Gastrocnemius medialis (tissue), 4 donors: ENCODE data around the gene TM4SF5. TPM values are rescaled to one million over a fixed set of nuclear protein-coding genes. Genes with fewer than 3 reads are reported as not detected.

Experiments
- ATAC-seq, 2 donors: fragments of 150-250 bp; one replicate each; pipeline ENCODE4 v1.9.1; 2016
- DNase-seq, 2 donors: peaks; one replicate each; pipeline ENCODE4 v3.0.0-alpha.2; 2019
- H3K27ac ChIP-seq, 4 donors: fragments of 200-600 bp; sonication (generic); 1 replicate in 1 of 4; 2 replicates in 3 of 4; pipeline ENCODE4 v1.5.1; 2016 to 2018; ENCODE audit warnings: mild to moderate bottlenecking in 2 of 4, moderate library complexity in 1 of 4
- H3K27me3 ChIP-seq, 3 donors: fragments of 200-600 bp; sonication (generic) in 2 of 3; 1 replicate in 1 of 3; 2 replicates in 2 of 3; pipeline versions ENCODE4 v1.5.1 to v1.6.0; 2016 to 2019; ENCODE audit warnings: mild to moderate bottlenecking in 1 of 3, moderate library complexity in 1 of 3
- H3K36me3 ChIP-seq, 2 donors: fragments of 200-600 bp; sonication (generic) in 1 of 2; one replicate each; pipeline ENCODE4 v1.5.1; 2017 to 2018
- H3K4me1 ChIP-seq, 2 donors: fragments of 200-600 bp; sonication (generic) in 1 of 2; one replicate each; pipeline ENCODE4 v1.5.1; 2016 to 2017; ENCODE audit warnings: mild to moderate bottlenecking in 2 of 2
- H3K4me3 ChIP-seq, 4 donors: fragments of 200-600 bp; sonication (generic) in 3 of 4; 1 replicate in 1 of 4; 2 replicates in 3 of 4; pipeline ENCODE4 v1.5.1; 2016 to 2019; ENCODE audit warnings: mild to moderate bottlenecking in 2 of 4
- H3K9me3 ChIP-seq, 3 donors: fragments of 200-600 bp; sonication (generic) in 2 of 3; 1 replicate in 1 of 3; 2 replicates in 2 of 3; pipeline ENCODE4 v1.5.1; 2016 to 2019
- POLR2A ChIP-seq, 2 donors: fragments of 450-650 bp; IDR thresholded peaks; one replicate each; pipeline ENCODE4 v1.6.1; 2017; ENCODE audit warnings: antibody characterized with exemption in 2 of 2, mild to moderate bottlenecking in 2 of 2, moderate library complexity in 2 of 2
- in situ Hi-C, 4 donors: fragments of 200-750 bp; cut with MboI; loops; one replicate each; pipeline versions ENCODE4 v1.15.0 to v1.8.0; 2017; ENCODE audit warnings: low sequenced_read_pairs in 4 of 4
- intact Hi-C: fragments of 100-400 bp; cut with DNase I; formaldehyde crosslinking; loops from one replicate; pipeline ENCODE4 v1.15.1; 2023; ENCODE audit warnings: low total_unique reads
- total RNA-seq, 4 donors: library from RNA; depleted of rRNA; stranded (reverse); fragments of >200 nt; gene quantifications; one replicate each; pipeline versions ENCODE4 v1.1.0 to v1.2.3, GENCODE V29; 2016
- TF ChIP-seq, protein P1 (sequence below), 5 experiments: fragments of 450-650 bp in 3 of 5; fragments of 200-600 bp in 2 of 5; sonication (generic) in 2 of 5; IDR thresholded peaks in 4 of 5; conservative IDR thresholded peaks in 1 of 5; 1 replicate in 4 of 5; 2 replicates in 1 of 5; pipeline ENCODE4 v1.5.1; 2016 to 2019; ENCODE audit warnings: antibody characterized with exemption in 5 of 5, mild to moderate bottlenecking in 3 of 5, moderate library complexity in 3 of 5

TM4SF5 gene
- total RNA-seq, 4 donors from 2014 or later, result 0.64 TPM; not detected in 3

DNA sequence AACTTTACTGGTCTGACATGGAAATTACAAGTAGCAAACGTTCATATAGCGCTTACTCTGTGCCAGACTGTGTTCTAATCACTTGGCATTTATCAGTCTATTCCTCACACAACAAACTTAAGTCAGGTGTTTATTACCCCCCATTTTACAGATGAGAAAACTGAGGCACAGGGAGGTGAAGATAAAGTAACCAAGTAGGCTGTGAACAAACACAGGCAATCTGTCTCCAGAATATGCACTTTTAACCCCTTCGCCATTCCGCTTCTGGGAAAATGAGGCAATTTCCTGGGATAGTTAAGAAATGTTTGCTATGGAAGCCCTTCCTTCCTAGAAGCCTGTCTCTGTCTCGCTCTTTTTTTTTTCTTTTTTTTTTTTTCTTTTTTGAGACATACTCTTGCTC is 19.8 kb upstream of the TM4SF5 start:
- in situ Hi-C loops, result no loop called here
- Histone ChIP-seq H3K36me3 (no peaks in the 10 kb centered on the region), H3K9me3 (no peaks in the 10 kb centered on the region), H3K27me3 (peaks cover 35 to 42% (median 38%) of the 10 kb centered on the region in 3 donors), H3K4me1 (no peaks in the 10 kb centered on the region), H3K27ac (no peak overlapping the region), H3K4me3 (no peak overlapping the region)
- TF ChIP-seq, protein P1, sequence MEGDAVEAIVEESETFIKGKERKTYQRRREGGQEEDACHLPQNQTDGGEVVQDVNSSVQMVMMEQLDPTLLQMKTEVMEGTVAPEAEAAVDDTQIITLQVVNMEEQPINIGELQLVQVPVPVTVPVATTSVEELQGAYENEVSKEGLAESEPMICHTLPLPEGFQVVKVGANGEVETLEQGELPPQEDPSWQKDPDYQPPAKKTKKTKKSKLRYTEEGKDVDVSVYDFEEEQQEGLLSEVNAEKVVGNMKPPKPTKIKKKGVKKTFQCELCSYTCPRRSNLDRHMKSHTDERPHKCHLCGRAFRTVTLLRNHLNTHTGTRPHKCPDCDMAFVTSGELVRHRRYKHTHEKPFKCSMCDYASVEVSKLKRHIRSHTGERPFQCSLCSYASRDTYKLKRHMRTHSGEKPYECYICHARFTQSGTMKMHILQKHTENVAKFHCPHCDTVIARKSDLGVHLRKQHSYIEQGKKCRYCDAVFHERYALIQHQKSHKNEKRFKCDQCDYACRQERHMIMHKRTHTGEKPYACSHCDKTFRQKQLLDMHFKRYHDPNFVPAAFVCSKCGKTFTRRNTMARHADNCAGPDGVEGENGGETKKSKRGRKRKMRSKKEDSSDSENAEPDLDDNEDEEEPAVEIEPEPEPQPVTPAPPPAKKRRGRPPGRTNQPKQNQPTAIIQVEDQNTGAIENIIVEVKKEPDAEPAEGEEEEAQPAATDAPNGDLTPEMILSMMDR (IDR thresholded peaks at IDR 0.05 in 4 of 5, conservative IDR thresholded peaks at IDR 0.05 in 1 of 5), result no peak
- TF ChIP-seq POLR2A (IDR thresholded peaks at IDR 0.05), result no peak
- intact Hi-C loops, result loop anchor here (10.0 kb wide), 1 partner anchor 77 kb away; no protein-coding TSS in a partner anchor
- ATAC-seq (no peak), DNase-seq (no peak)

DNA sequence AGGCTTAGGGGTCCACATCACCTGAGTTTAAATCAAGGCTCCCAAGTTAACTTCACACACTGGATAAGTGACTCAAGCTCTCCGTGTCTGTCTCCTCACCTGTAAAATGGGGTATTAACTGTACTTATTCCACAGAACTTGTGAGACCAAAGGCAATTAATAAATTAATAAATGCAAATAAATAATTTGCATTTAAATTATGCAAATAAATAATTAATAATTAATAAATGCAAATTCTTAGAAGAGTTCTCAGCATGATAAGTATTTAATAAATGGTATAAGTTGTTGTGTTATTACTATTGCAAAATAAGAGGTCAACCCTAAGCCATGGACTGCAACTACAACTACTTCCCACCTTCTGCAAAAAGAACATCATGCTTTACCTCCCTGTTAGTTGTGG is 18.3 kb upstream of the TM4SF5 start:
- Histone ChIP-seq H3K9me3 (no peaks in the 10 kb centered on the region), H3K4me1 (no peaks in the 10 kb centered on the region), H3K36me3 (no peaks in the 10 kb centered on the region), H3K27ac (no peak overlapping the region), H3K4me3 (no peak overlapping the region), H3K27me3 (peaks cover 31 to 39% (median 37%) of the 10 kb centered on the region in 3 donors)
- in situ Hi-C loops, result no loop called here
- intact Hi-C loops, result loop anchor here (10.0 kb wide), 1 partner anchor 79 kb away; no protein-coding TSS in a partner anchor
- DNase-seq (no peak), ATAC-seq (no peak)
- TF ChIP-seq POLR2A (IDR thresholded peaks at IDR 0.05), result no peak
- TF ChIP-seq, protein P1 (IDR thresholded peaks at IDR 0.05 in 4 of 5, conservative IDR thresholded peaks at IDR 0.05 in 1 of 5), result no peak

DNA sequence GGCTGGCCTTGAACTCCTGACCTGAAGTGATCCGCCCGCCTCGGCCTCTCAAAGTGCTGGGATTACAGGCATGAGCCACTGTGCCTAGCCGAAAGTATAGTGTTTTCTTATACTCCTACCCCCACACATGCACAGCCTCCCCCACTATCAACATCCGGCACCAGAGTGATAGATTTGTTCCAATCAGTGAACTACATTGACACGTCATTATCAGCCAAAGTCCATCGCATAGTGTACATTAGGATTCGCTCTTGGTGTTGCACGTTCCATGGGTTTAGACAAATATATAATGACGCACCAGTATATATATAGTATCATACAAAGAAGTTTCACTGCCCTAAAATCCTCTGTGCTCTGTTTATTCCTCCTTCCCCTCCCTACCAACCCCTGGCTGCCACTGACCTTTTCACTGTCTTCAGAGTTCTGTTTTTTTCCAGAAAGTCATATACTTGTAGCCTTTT is 11.9 kb upstream of the TM4SF5 start:
- Histone ChIP-seq H3K4me1 (no peaks in the 10 kb centered on the region), H3K4me3 (no peak overlapping the region), H3K27ac (no peak overlapping the region), H3K9me3 (no peaks in the 10 kb centered on the region), H3K27me3 (peaks cover 2 to 5% (median 4%) of the 10 kb centered on the region in 3 donors), H3K36me3 (no peaks in the 10 kb centered on the region)
- in situ Hi-C loops (no loop called here), intact Hi-C loops (loop anchor here (10.0 kb wide), 1 partner anchor 85 kb away; no protein-coding TSS in a partner anchor)
- ATAC-seq, result peak in 1 of 2 donors; percentile 30
- DNase-seq, result no peak
- TF ChIP-seq, protein P1 (IDR thresholded peaks at IDR 0.05 in 4 of 5, conservative IDR thresholded peaks at IDR 0.05 in 1 of 5), result no peak
- no peak for TF ChIP-seq POLR2A (IDR thresholded peaks at IDR 0.05)

DNA sequence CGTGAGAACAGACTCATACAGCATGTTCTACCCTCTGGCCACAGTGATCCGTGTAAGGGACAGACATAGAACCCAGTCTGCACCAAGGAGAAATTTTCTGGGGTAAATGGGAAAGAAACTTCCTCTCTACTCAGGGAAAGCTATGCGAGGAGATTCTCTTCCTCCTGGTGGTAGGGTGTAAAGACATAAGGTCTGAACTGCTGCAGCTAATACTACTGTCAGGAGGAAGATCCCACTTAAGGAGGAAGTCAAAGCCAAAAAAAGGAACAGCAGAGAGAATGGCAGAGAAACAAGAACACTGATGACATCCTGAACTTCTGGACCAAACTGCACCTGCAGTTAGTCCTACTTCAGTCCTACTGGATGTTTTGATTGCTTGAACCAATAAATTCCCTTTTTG is 7.1 kb upstream of the TM4SF5 start:
- no peak overlapping the region for H3K27ac ChIP-seq
- no peak for ATAC-seq

More for the DNA sequence above, 7.1 kb upstream of the TM4SF5 start:
- Histone ChIP-seq H3K27me3 (peaks cover 0 to 2% (median 0%) of the 10 kb centered on the region in 3 donors), H3K4me1 (no peaks in the 10 kb centered on the region), H3K9me3 (no peaks in the 10 kb centered on the region), H3K36me3 (no peaks in the 10 kb centered on the region), H3K4me3 (no peak overlapping the region)
- DNase-seq, result no peak
- intact Hi-C loops (no loop called here), in situ Hi-C loops (no loop called here)
- TF ChIP-seq POLR2A (IDR thresholded peaks at IDR 0.05), result no peak
- TF ChIP-seq, protein P1 (IDR thresholded peaks at IDR 0.05 in 4 of 5, conservative IDR thresholded peaks at IDR 0.05 in 1 of 5), result no peak
